RWPE2 (cell line): ENCODE results near the gene MROH8.

Source experiments
- ATAC-seq: fragments of 200-7000 bp; cut with Tn5 transposase; 3 replicates; pipeline ENCODE4 v1.9.1; 2021; ENCODE audit warnings: low read depth
- DNase-seq: peaks from one replicate; pipeline ENCODE4 v3.0.0-alpha.2; 2020; ENCODE audit warnings: low spot score
- H3K27ac ChIP-seq: fragments of 450-650 bp; 2 replicates; pipeline ENCODE4 v1.5.1; 2017; ENCODE audit warnings: mild to moderate bottlenecking; ENCODE audit not compliant: poor library complexity, severe bottlenecking
- H3K27me3 ChIP-seq: fragments of 250-450 bp; sonication (Bioruptor Pico); 2 replicates; pipeline ENCODE4 v1.5.1; 2021; ENCODE audit warnings: mild to moderate bottlenecking, moderate library complexity; ENCODE audit not compliant: insufficient read depth, poor library complexity, severe bottlenecking
- H3K36me3 ChIP-seq: fragments of 250-450 bp; sonication (Bioruptor Pico); 2 replicates; pipeline ENCODE4 v1.5.1; 2020; ENCODE audit warnings: low read depth, mild to moderate bottlenecking, moderate library complexity
- H3K4me1 ChIP-seq: fragments of 250-450 bp; sonication (Bioruptor Pico); 2 replicates; pipeline ENCODE4 v1.5.1; 2021; ENCODE audit warnings: mild to moderate bottlenecking, moderate library complexity; ENCODE audit not compliant: insufficient read depth, poor library complexity, severe bottlenecking
- H3K4me3 ChIP-seq: fragments of 250-450 bp; sonication (Bioruptor Pico); 2 replicates; pipeline ENCODE4 v1.5.1; 2021; ENCODE audit warnings: mild to moderate bottlenecking, moderate library complexity; ENCODE audit not compliant: severe bottlenecking
- H3K9me3 ChIP-seq: fragments of 250-450 bp; sonication (Bioruptor Pico); 2 replicates; pipeline ENCODE4 v1.5.1; 2021; ENCODE audit warnings: mild to moderate bottlenecking, moderate library complexity; ENCODE audit not compliant: severe bottlenecking
- CTCF ChIP-seq: fragments of 450-650 bp; IDR thresholded peaks from one replicate; pipeline ENCODE4 v1.5.1; 2017; ENCODE audit warnings: mild to moderate bottlenecking, moderate library complexity; ENCODE audit not compliant: poor library complexity, severe bottlenecking

MROH8 gene

DNA sequence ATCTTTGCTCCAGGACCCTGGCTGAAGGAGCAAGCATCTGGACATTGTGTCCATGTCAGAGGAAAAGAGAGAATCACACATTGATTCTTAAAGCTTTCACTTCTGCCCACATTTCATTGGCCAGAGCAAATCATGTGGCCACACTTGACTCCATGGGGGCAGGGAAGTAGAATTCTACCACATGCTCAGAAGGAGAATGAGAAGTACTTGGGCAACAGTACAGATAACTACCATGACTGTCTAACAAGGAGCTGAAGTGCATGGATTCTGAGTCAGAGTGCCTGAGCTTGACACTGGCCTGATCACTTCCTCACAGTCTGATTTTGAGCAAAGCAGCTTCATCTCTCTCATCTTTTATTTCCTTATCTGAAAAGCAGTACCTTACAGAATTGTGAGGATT lies 43.7 kb upstream of the MROH8 start:
- peaks cover 2% of the 10 kb centered on the region for H3K9me3 ChIP-seq
- H3K4me1 ChIP-seq, result peaks cover 3% of the 10 kb centered on the region
- DNase-seq (no peak), ATAC-seq (peak; percentile 89)
- H3K36me3 ChIP-seq, result peaks cover 100% of the 10 kb centered on the region
- H3K27ac ChIP-seq, result no peak overlapping the region
- H3K27me3 ChIP-seq, result no peaks in the 10 kb centered on the region
- TF ChIP-seq CTCF, result no peak
- H3K4me3 ChIP-seq, result no peak overlapping the region

GRCh38 chr20:37222086-37222485 lies 42.7 kb upstream of the MROH8 start:
- TF ChIP-seq CTCF, result no peak
- H3K36me3 ChIP-seq, result peaks cover 100% of the 10 kb centered on the region

DNA sequence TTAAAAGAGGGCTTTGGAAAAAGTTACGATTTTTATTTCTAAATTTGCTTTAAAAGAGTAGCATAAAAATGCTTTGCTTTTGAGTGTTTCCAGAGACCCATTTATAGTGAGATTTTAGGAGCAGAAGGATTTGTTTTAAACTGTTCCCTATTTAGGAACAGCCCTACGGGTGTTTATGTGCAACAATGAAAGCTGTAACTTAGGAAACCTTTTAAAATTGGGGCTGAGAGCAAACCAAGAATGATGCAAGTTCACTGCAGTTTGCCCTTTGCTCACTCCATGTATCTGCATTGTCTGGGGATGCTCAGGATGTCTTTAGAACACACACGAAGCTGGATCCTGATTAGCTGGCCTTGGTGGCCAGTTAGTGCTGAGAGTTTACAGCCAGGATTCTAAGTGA lies 41.4 kb upstream of the MROH8 start:
- Histone ChIP-seq H3K9me3 (peaks cover 2% of the 10 kb centered on the region), H3K4me1 (peaks cover 3% of the 10 kb centered on the region), H3K36me3 (peaks cover 100% of the 10 kb centered on the region), H3K27ac (no peak overlapping the region), H3K4me3 (no peak overlapping the region), H3K27me3 (no peaks in the 10 kb centered on the region)
- ATAC-seq (no peak), DNase-seq (no peak)
- no peak for TF ChIP-seq CTCF

More at GRCh38 chr20:37222086-37222485, 42.7 kb upstream of the MROH8 start:
- DNase-seq (no peak), ATAC-seq (no peak)
- H3K4me1 ChIP-seq, result peaks cover 3% of the 10 kb centered on the region
- no peak overlapping the region for H3K27ac ChIP-seq
- peaks cover 2% of the 10 kb centered on the region for H3K9me3 ChIP-seq
- no peaks in the 10 kb centered on the region for H3K27me3 ChIP-seq
- no peak overlapping the region for H3K4me3 ChIP-seq

- DNase-seq (no peak), ATAC-seq (no peak)
- peaks cover 2% of the 10 kb centered on the region for H3K9me3 ChIP-seq
- peaks cover 3% of the 10 kb centered on the region for H3K4me1 ChIP-seq
- TF ChIP-seq CTCF, result no peak
- peaks cover 100% of the 10 kb centered on the region for H3K36me3 ChIP-seq
- H3K27me3 ChIP-seq, result no peaks in the 10 kb centered on the region
- no peak overlapping the region for H3K4me3 ChIP-seq
- H3K27ac ChIP-seq, result no peak overlapping the region
Observed at GRCh38 chr20:37219751-37220668, 40.7 kb upstream of the MROH8 start.

DNA sequence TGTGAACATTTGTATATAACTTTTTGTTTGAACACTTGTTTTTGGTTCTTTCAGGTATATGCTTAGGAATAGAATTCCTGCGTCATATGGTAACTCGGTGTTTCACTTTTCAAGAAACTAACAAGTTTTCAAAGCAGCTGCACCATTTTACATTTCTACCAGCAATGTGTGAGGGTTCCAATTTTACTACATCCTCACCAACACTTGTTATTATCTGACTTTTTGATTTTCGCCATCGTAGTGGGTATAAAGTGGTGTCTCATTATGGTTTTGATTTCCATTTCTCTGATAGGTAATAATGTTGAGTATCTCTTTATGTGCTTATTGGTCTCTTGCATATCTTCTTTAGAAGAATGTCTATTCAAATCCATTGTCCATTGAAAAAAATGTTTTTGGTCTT lies 39.6 kb upstream of the MROH8 start:
- Histone ChIP-seq H3K4me3 (no peak overlapping the region), H3K9me3 (peaks cover 2% of the 10 kb centered on the region), H3K27ac (no peak overlapping the region), H3K36me3 (peaks cover 100% of the 10 kb centered on the region), H3K4me1 (peaks cover 3% of the 10 kb centered on the region), H3K27me3 (no peaks in the 10 kb centered on the region)
- TF ChIP-seq CTCF, result no peak
- ATAC-seq (no peak), DNase-seq (no peak)
